ENCODE measurements around the gene DENND2A. TPM values are rescaled to one million over a fixed set of nuclear protein-coding genes. Genes with fewer than 3 reads are reported as not detected.
"Not testable (repeated sequence)": the region's sequence is repeated elsewhere in the genome, so short reads cannot be mapped to it uniquely, and the experiment has no call there.

DENND2A gene
- polyA plus RNA-seq, 3 donors, result not detected

GRCh38 chr7:140506788-140507464 lies 133.7 kb downstream of the DENND2A start:
- Histone ChIP-seq H3K27me3 (ENCODE audit: control insufficient read depth in 2 of 2, insufficient read depth in 2 of 2, low read length in 2 of 2) (no peaks in the 10 kb centered on the region), H3K27ac (ENCODE audit: low read depth in 1 of 2, low read length in 2 of 2) (no peak overlapping the region), H3K4me3 (replicated peaks in 1 of 3; ENCODE audit: low read depth in 2 of 3, low read length in 3 of 3) (no peak overlapping the region), H4K20me1 (ENCODE audit: insufficient read depth, low read length) (no peaks in the 10 kb centered on the region), H3K9ac (ENCODE audit: insufficient read depth, low read length, poor library complexity, severe bottlenecking) (no peak overlapping the region), H3K9me3 (replicated peaks in 1 of 2; ENCODE audit: control insufficient read depth in 1 of 2, insufficient read depth in 1 of 2, low read length in 2 of 2) (no peaks in the 10 kb centered on the region), H3K4me2 (replicated peaks; ENCODE audit: extremely low read depth, low read length, poor library complexity, severe bottlenecking) (no peak overlapping the region), H2AFZ (ENCODE audit: insufficient read depth, low read depth, low read length, poor library complexity, severe bottlenecking) (no peak overlapping the region), H3K79me2 (ENCODE audit: insufficient read depth, low read length) (no peaks in the 10 kb centered on the region), H3K4me1 (ENCODE audit: control insufficient read depth in 1 of 2, insufficient read depth in 2 of 2, low read length in 2 of 2) (no peaks in the 10 kb centered on the region), H3K36me3 (replicated peaks in 1 of 2; ENCODE audit: control insufficient read depth in 1 of 2, insufficient read depth in 2 of 2, low read length in 2 of 2) (no peaks in the 10 kb centered on the region)
- Mint-ChIP-seq H3K27me3 (ENCODE audit: low read depth in 3 of 3) (peaks cover 1 to 13% (median 1%) of the 10 kb centered on the region in 3 donors), H3K36me3 (no peaks in the 10 kb centered on the region), H3K9me3 (no peaks in the 10 kb centered on the region), H3K4me1 (no peaks in the 10 kb centered on the region), H3K4me3 (no peak overlapping the region), H3K27ac (no peak overlapping the region)
- 83% methylated on average over 3 of the region's 5 CpGs for WGBS (ENCODE audit: insufficient coverage)
- no peak for TF ChIP-seq CTCF (IDR thresholded peaks at IDR 0.05)
- no peak for DNase-seq
- intact Hi-C loops (cut with micrococcal nuclease), result no loop called here

GRCh38 chr7:140501966-140502365 lies 138.6 kb downstream of the DENND2A start:
- Histone ChIP-seq H3K27ac (ENCODE audit: low read depth in 1 of 2, low read length in 2 of 2) (no peak overlapping the region), H3K79me2 (ENCODE audit: insufficient read depth, low read length) (no peaks in the 10 kb centered on the region), H3K4me1 (ENCODE audit: control insufficient read depth in 1 of 2, insufficient read depth in 2 of 2, low read length in 2 of 2) (no peaks in the 10 kb centered on the region), H3K4me2 (replicated peaks; ENCODE audit: extremely low read depth, low read length, poor library complexity, severe bottlenecking) (no peak overlapping the region), H2AFZ (ENCODE audit: insufficient read depth, low read depth, low read length, poor library complexity, severe bottlenecking) (no peak overlapping the region), H4K20me1 (ENCODE audit: insufficient read depth, low read length) (no peaks in the 10 kb centered on the region), H3K27me3 (ENCODE audit: control insufficient read depth in 2 of 2, insufficient read depth in 2 of 2, low read length in 2 of 2) (no peaks in the 10 kb centered on the region), H3K9me3 (replicated peaks in 1 of 2; ENCODE audit: control insufficient read depth in 1 of 2, insufficient read depth in 1 of 2, low read length in 2 of 2) (no peaks in the 10 kb centered on the region), H3K4me3 (replicated peaks in 1 of 3; ENCODE audit: low read depth in 2 of 3, low read length in 3 of 3) (no peak overlapping the region), H3K9ac (ENCODE audit: insufficient read depth, low read length, poor library complexity, severe bottlenecking) (no peak overlapping the region), H3K36me3 (replicated peaks in 1 of 2; ENCODE audit: control insufficient read depth in 1 of 2, insufficient read depth in 2 of 2, low read length in 2 of 2) (no peaks in the 10 kb centered on the region)
- intact Hi-C loops (cut with micrococcal nuclease), result no loop called here
- peaks cover 1 to 8% (median 5%) of the 10 kb centered on the region in 3 donors for H3K27me3 Mint-ChIP-seq (ENCODE audit: low read depth in 3 of 3)
- H3K9me3 Mint-ChIP-seq, result no peaks in the 10 kb centered on the region
- WGBS (ENCODE audit: insufficient coverage), result 98% methylated on average over 4 of the region's 5 CpGs
- TF ChIP-seq CTCF (IDR thresholded peaks at IDR 0.05), result no peak
- H3K4me3 Mint-ChIP-seq, result no peak overlapping the region
- DNase-seq, result no peak
- no peak overlapping the region for H3K27ac Mint-ChIP-seq
- no peaks in the 10 kb centered on the region for H3K36me3 Mint-ChIP-seq
- H3K4me1 Mint-ChIP-seq, result no peaks in the 10 kb centered on the region

- H3K27ac ChIP-seq (ENCODE audit: low read depth in 1 of 2, low read length in 2 of 2); H3K4me2 ChIP-seq (replicated peaks; ENCODE audit: extremely low read depth, low read length, poor library complexity, severe bottlenecking); H3K36me3 ChIP-seq (replicated peaks in 1 of 2; ENCODE audit: control insufficient read depth in 1 of 2, insufficient read depth in 2 of 2, low read length in 2 of 2); H3K4me1 Mint-ChIP-seq; H3K27me3 ChIP-seq (ENCODE audit: control insufficient read depth in 2 of 2, insufficient read depth in 2 of 2, low read length in 2 of 2); H3K9me3 ChIP-seq (replicated peaks in 1 of 2; ENCODE audit: control insufficient read depth in 1 of 2, insufficient read depth in 1 of 2, low read length in 2 of 2); H3K4me3 ChIP-seq (replicated peaks in 1 of 3; ENCODE audit: low read depth in 2 of 3, low read length in 3 of 3); H3K36me3 Mint-ChIP-seq; H3K9me3 Mint-ChIP-seq; H3K4me1 ChIP-seq (ENCODE audit: control insufficient read depth in 1 of 2, insufficient read depth in 2 of 2, low read length in 2 of 2); DNase-seq; H3K27me3 Mint-ChIP-seq (ENCODE audit: low read depth in 3 of 3); H3K79me2 ChIP-seq (ENCODE audit: insufficient read depth, low read length); H3K27ac Mint-ChIP-seq; H4K20me1 ChIP-seq (ENCODE audit: insufficient read depth, low read length); intact Hi-C loops (cut with micrococcal nuclease); H2AFZ ChIP-seq (ENCODE audit: insufficient read depth, low read depth, low read length, poor library complexity, severe bottlenecking); H3K4me3 Mint-ChIP-seq; H3K9ac ChIP-seq (ENCODE audit: insufficient read depth, low read length, poor library complexity, severe bottlenecking): not testable (repeated sequence)
- 93% methylated on average over 5 of the region's 7 CpGs for WGBS (ENCODE audit: insufficient coverage)
Observed at GRCh38 chr7:140497807-140498206, 142.8 kb downstream of the DENND2A start.

Data from CD14-positive monocyte (primary cell).